ENCODE measurements around the gene PIGS.
"Not testable (repeated sequence)": the region's sequence is repeated elsewhere in the genome, so short reads cannot be mapped to it uniquely, and the experiment has no call there.

PIGS gene

GRCh38 chr17:28598799-28599310, 27.5 kb upstream of the PIGS start, which contains the start of gene SPAG5:
SPAG5 (minus strand) TSS chr17:28599025; CDS start chr17:28598946, 79 bp downstream.
- DNase-seq (ENCODE audit: low read depth in 1 of 2, low spot score in 1 of 2) = peak; percentile 95 to 96
- TF ChIP-seq JUND (IDR thresholded peaks at IDR 0.05; ENCODE audit: low read depth) = no peak
- in situ Hi-C loops (cut with HindIII; ENCODE audit: low pct_unique_long_range_greater_than_20kb, low sequenced_read_pairs) = no loop called here

GRCh38 chr17:28598389-28598788, 27.1 kb upstream of the PIGS start:
- TF ChIP-seq JUND (IDR thresholded peaks at IDR 0.05; ENCODE audit: low read depth) = no peak
- in situ Hi-C loops (cut with HindIII; ENCODE audit: low pct_unique_long_range_greater_than_20kb, low sequenced_read_pairs) = no loop called here
- no peak for DNase-seq (ENCODE audit: low read depth in 1 of 2, low spot score in 1 of 2)

- no peak for DNase-seq (ENCODE audit: low read depth in 1 of 2, low spot score in 1 of 2)
- TF ChIP-seq JUND (IDR thresholded peaks at IDR 0.05; ENCODE audit: low read depth) = no peak
- in situ Hi-C loops (cut with HindIII; ENCODE audit: low pct_unique_long_range_greater_than_20kb, low sequenced_read_pairs) = no loop called here
These were observed 26.5 kb upstream of the PIGS start for GRCh38 chr17:28597606-28598383.

GRCh38 chr17:28592260-28592659, 20.9 kb upstream of the PIGS start:
- in situ Hi-C loops (cut with HindIII; ENCODE audit: low pct_unique_long_range_greater_than_20kb, low sequenced_read_pairs) = no loop called here
- no peak for TF ChIP-seq JUND (IDR thresholded peaks at IDR 0.05; ENCODE audit: low read depth)
- DNase-seq (ENCODE audit: low read depth in 1 of 2, low spot score in 1 of 2) = no peak

- in situ Hi-C loops (cut with HindIII; ENCODE audit: low pct_unique_long_range_greater_than_20kb, low sequenced_read_pairs) = no loop called here
- DNase-seq (ENCODE audit: low read depth in 1 of 2, low spot score in 1 of 2) = no peak
- no peak for TF ChIP-seq JUND (IDR thresholded peaks at IDR 0.05; ENCODE audit: low read depth)
These were observed 14.5 kb upstream of the PIGS start for GRCh38 chr17:28585851-28586250.

GRCh38 chr17:28584434-28584833, 13.1 kb upstream of the PIGS start:
- in situ Hi-C loops (cut with HindIII; ENCODE audit: low pct_unique_long_range_greater_than_20kb, low sequenced_read_pairs) = no loop called here
- no peak for DNase-seq (ENCODE audit: low read depth in 1 of 2, low spot score in 1 of 2)
- TF ChIP-seq JUND (IDR thresholded peaks at IDR 0.05; ENCODE audit: low read depth) = no peak

- DNase-seq (ENCODE audit: low read depth in 1 of 2, low spot score in 1 of 2) = no peak
- in situ Hi-C loops (cut with HindIII; ENCODE audit: low pct_unique_long_range_greater_than_20kb, low sequenced_read_pairs) = no loop called here
- no peak for TF ChIP-seq JUND (IDR thresholded peaks at IDR 0.05; ENCODE audit: low read depth)
These were observed 11.2 kb upstream of the PIGS start for GRCh38 chr17:28582513-28582912.

- TF ChIP-seq JUND (IDR thresholded peaks at IDR 0.05; ENCODE audit: low read depth) = no peak
- no peak for DNase-seq (ENCODE audit: low read depth in 1 of 2, low spot score in 1 of 2)
- in situ Hi-C loops (cut with HindIII; ENCODE audit: low pct_unique_long_range_greater_than_20kb, low sequenced_read_pairs) = no loop called here
These were observed 9.6 kb upstream of the PIGS start for GRCh38 chr17:28580959-28581358.

- in situ Hi-C loops (cut with HindIII; ENCODE audit: low pct_unique_long_range_greater_than_20kb, low sequenced_read_pairs) = no loop called here
- TF ChIP-seq JUND (IDR thresholded peaks at IDR 0.05; ENCODE audit: low read depth) = no peak
- no peak for DNase-seq (ENCODE audit: low read depth in 1 of 2, low spot score in 1 of 2)
These were observed 8.2 kb upstream of the PIGS start for GRCh38 chr17:28579526-28579925.

- TF ChIP-seq JUND (IDR thresholded peaks at IDR 0.05; ENCODE audit: low read depth) = no peak
- DNase-seq (ENCODE audit: low read depth in 1 of 2, low spot score in 1 of 2) = no peak
- in situ Hi-C loops (cut with HindIII; ENCODE audit: low pct_unique_long_range_greater_than_20kb, low sequenced_read_pairs) = no loop called here
These were observed 7.2 kb upstream of the PIGS start for GRCh38 chr17:28578246-28579195.

GRCh38 chr17:28577466-28577824, 6.1 kb upstream of the PIGS start:
- in situ Hi-C loops (cut with HindIII; ENCODE audit: low pct_unique_long_range_greater_than_20kb, low sequenced_read_pairs) = no loop called here
- TF ChIP-seq JUND (IDR thresholded peaks at IDR 0.05; ENCODE audit: low read depth) = no peak
- DNase-seq (ENCODE audit: low read depth in 1 of 2, low spot score in 1 of 2) = no peak

- TF ChIP-seq JUND (IDR thresholded peaks at IDR 0.05; ENCODE audit: low read depth) = no peak
- peak; percentile 97 to 98 for DNase-seq (ENCODE audit: low read depth in 1 of 2, low spot score in 1 of 2)
- in situ Hi-C loops (cut with HindIII; ENCODE audit: low pct_unique_long_range_greater_than_20kb, low sequenced_read_pairs) = no loop called here
These were observed 5.6 kb upstream of the PIGS start, which contains the start of gene ALDOC for GRCh38 chr17:28576758-28577465. ALDOC (minus strand) TSS chr17:28576895; CDS start chr17:28575532, 1,363 bp downstream.

- in situ Hi-C loops (cut with HindIII; ENCODE audit: low pct_unique_long_range_greater_than_20kb, low sequenced_read_pairs); DNase-seq (ENCODE audit: low read depth in 1 of 2, low spot score in 1 of 2): not testable (repeated sequence)
These were observed 4.7 kb upstream of the PIGS start for GRCh38 chr17:28576016-28576415.

Data from T47D (cell line).